Liver (tissue), 9 donors: Measurements from ENCODE around the gene PTK7. TPM values are rescaled to one million over a fixed set of nuclear protein-coding genes. Genes with fewer than 3 reads are reported as not detected.

Experiments used
- DNase-seq: peaks from one replicate; pipeline ENCODE4 v3.0.0-alpha.2; 2017; ENCODE audit warnings: low spot score
- H3K27ac ChIP-seq, 2 donors: one replicate each; pipeline ENCODE4 v1.7.0; 2013; ENCODE audit warnings: inconsistent platforms in 2 of 2, low read length in 2 of 2, control low read depth in 1 of 2, low read depth in 1 of 2, mild to moderate bottlenecking in 1 of 2
- H3K27me3 ChIP-seq, 4 donors: one replicate each; pipeline versions ENCODE4 v1.6.1 to v1.7.0; 2013; ENCODE audit warnings: low read length in 3 of 4, inconsistent platforms in 1 of 4, mild to moderate bottlenecking in 1 of 4, moderate library complexity in 1 of 4; ENCODE audit not compliant: control insufficient read depth in 4 of 4, insufficient read depth in 4 of 4
- H3K36me3 ChIP-seq, 4 donors: one replicate each; pipeline versions ENCODE4 v1.6.1 to v1.7.0; 2013; ENCODE audit warnings: low read length in 3 of 4, mild to moderate bottlenecking in 3 of 4, low read depth in 1 of 4, moderate library complexity in 1 of 4; ENCODE audit not compliant: control insufficient read depth in 4 of 4, insufficient read depth in 3 of 4
- H3K4me1 ChIP-seq, 4 donors: one replicate each; pipeline versions ENCODE4 v1.6.1 to v1.7.0; 2013; ENCODE audit warnings: low read length in 3 of 4, mild to moderate bottlenecking in 3 of 4, moderate library complexity in 1 of 4; ENCODE audit not compliant: control insufficient read depth in 4 of 4, insufficient read depth in 4 of 4
- H3K4me3 ChIP-seq, 3 donors: one replicate each; pipeline versions ENCODE4 v1.6.1 to v1.7.0; 2013; ENCODE audit warnings: low read length in 3 of 3, control low read depth in 1 of 3, low read depth in 1 of 3, mild to moderate bottlenecking in 1 of 3
- H3K9ac ChIP-seq, 2 donors: one replicate each; pipeline ENCODE4 v1.7.0; 2013; ENCODE audit warnings: low read length in 2 of 2, mild to moderate bottlenecking in 2 of 2, moderate library complexity in 2 of 2, control low read depth in 1 of 2, low read depth in 1 of 2
- H3K9me3 ChIP-seq, 4 donors: one replicate each; pipeline versions ENCODE4 v1.6.1 to v1.7.0; 2013; ENCODE audit warnings: low read length in 3 of 4; ENCODE audit not compliant: control insufficient read depth in 4 of 4
- CTCF ChIP-seq: fragments of 150-350 bp; IDR thresholded peaks from 2 replicates; pipeline ENCODE4 v1.5.1; 2017; ENCODE audit warnings: improper control_type of control experiment, low read depth, low read length; ENCODE audit not compliant: missing input control
- FOXA1 ChIP-seq: IDR thresholded peaks from 2 replicates; pipeline ENCODE4 v1.6.1; 2016; ENCODE audit warnings: antibody characterized with exemption
- FOXA2 ChIP-seq: IDR thresholded peaks from 2 replicates; pipeline ENCODE4 v1.6.1; 2016; ENCODE audit warnings: antibody characterized with exemption
- GABPA ChIP-seq, 2 donors: IDR thresholded peaks in 1 of 2; conservative IDR thresholded peaks in 1 of 2; 2 replicates each; pipeline ENCODE4 v1.6.1; 2016; ENCODE audit warnings: antibody characterized with exemption in 2 of 2, mild to moderate bottlenecking in 1 of 2, moderate library complexity in 1 of 2
- HNF4A ChIP-seq, 2 donors: conservative IDR thresholded peaks; 2 replicates each; pipeline ENCODE4 v1.6.1; 2016; ENCODE audit warnings: antibody characterized with exemption in 2 of 2, mild to moderate bottlenecking in 2 of 2
- HNF4G ChIP-seq: IDR thresholded peaks from 2 replicates; pipeline ENCODE4 v1.6.1; 2016; ENCODE audit warnings: antibody characterized with exemption
- JUND ChIP-seq, 2 donors: IDR thresholded peaks; 2 replicates each; pipeline ENCODE4 v1.6.1; 2016; ENCODE audit warnings: antibody characterized with exemption in 2 of 2
- MAX ChIP-seq: IDR thresholded peaks from 2 replicates; pipeline ENCODE4 v1.6.1; 2016; ENCODE audit warnings: antibody characterized with exemption
- RAD21 ChIP-seq, 2 donors: IDR thresholded peaks; 2 replicates each; pipeline ENCODE4 v1.6.1; 2016; ENCODE audit warnings: antibody characterized with exemption in 2 of 2, mild to moderate bottlenecking in 2 of 2
- TAF1 ChIP-seq: conservative IDR thresholded peaks from 2 replicates; pipeline ENCODE4 v1.6.1; 2016; ENCODE audit warnings: antibody characterized with exemption, mild to moderate bottlenecking
- YY1 ChIP-seq: IDR thresholded peaks from 2 replicates; pipeline ENCODE4 v1.6.1; 2016; ENCODE audit warnings: antibody characterized with exemption, mild to moderate bottlenecking
- ZBTB33 ChIP-seq: IDR thresholded peaks from 2 replicates; pipeline ENCODE4 v1.6.1; 2016; ENCODE audit warnings: antibody characterized with exemption
- WGBS: extraction: QIAGEN DNeasy Blood & Tissue Kit; methylation state at CpG from one replicate; pipeline ENCODE4 v1.1.7; 2013; 5-methylcytosine and 5-hydroxymethylcytosine counted together
- polyA plus RNA-seq, 2 donors: library from polyadenylated mRNA; stranded (reverse) in 1 of 2; unstranded in 1 of 2; fragments of 200-250 nt in 1 of 2; fragments of >200 nt in 1 of 2; fragmentation: Nextera tagmentation in 1 of 2; extraction: Ambion mirVana in 1 of 2; gene quantifications; one replicate each; pipeline versions ENCODE4 v1.2.1 to v1.2.3, GENCODE V29; 2013 to 2015
- total RNA-seq, 2 donors: library from RNA; depleted of rRNA; stranded (reverse); fragments of >200 nt; gene quantifications; one replicate each; pipeline ENCODE4 v1.2.3, GENCODE V29; 2014
- donor health status: healthy.
- donor health status: healthy.
- donor health status: healthy.
- donor health status: healthy.
- donor health status: healthy.

Gene PTK7
- total and polyA plus RNA-seq, 4 donors = 0.67 to 10.5 (median 1.3) TPM

GRCh38 chr6:43086022-43086658 lies 10.0 kb downstream of the PTK7 start:
- Histone ChIP-seq H3K9me3 (no peaks in the 10 kb centered on the region), H3K4me3 (no peak overlapping the region), H3K36me3 (no peaks in the 10 kb centered on the region), H3K27ac (no peak overlapping the region), H3K9ac (no peak overlapping the region), H3K4me1 (no peaks in the 10 kb centered on the region), H3K27me3 (no peaks in the 10 kb centered on the region)
- 88% methylated on average over 8 of the region's 8 CpGs for WGBS
- TF ChIP-seq HNF4A (conservative IDR thresholded peaks at IDR 0.05) = no peak
- no peak for TF ChIP-seq ZBTB33
- DNase-seq = no peak

GRCh38 chr6:43088654-43089056 lies 12.5 kb downstream of the PTK7 start:
- no peak overlapping the region for H3K27ac ChIP-seq
- no peak overlapping the region for H3K9ac ChIP-seq
- DNase-seq = no peak
- TF ChIP-seq CTCF = no peak
- no peak for TF ChIP-seq HNF4G
- TF ChIP-seq FOXA2 = no peak
- no peak for TF ChIP-seq JUND (IDR thresholded peaks at IDR 0.05)
- no peak for TF ChIP-seq YY1
- TF ChIP-seq GABPA (IDR thresholded peaks at IDR 0.05 in 1 of 2, conservative IDR thresholded peaks at IDR 0.05 in 1 of 2) = no peak
- no peaks in the 10 kb centered on the region for H3K27me3 ChIP-seq
- H3K9me3 ChIP-seq = no peaks in the 10 kb centered on the region
- peaks cover 0 to 5% (median 2%) of the 10 kb centered on the region in 4 donors for H3K4me1 ChIP-seq
- no peak overlapping the region for H3K4me3 ChIP-seq
- H3K36me3 ChIP-seq = no peaks in the 10 kb centered on the region
- 91% methylated on average over 4 of the region's 4 CpGs for WGBS

- WGBS = 77% methylated on average over 4 of the region's 4 CpGs
- Histone ChIP-seq H3K9ac (no peak overlapping the region), H3K27ac (no peak overlapping the region), H3K4me1 (peaks cover 0 to 7% (median 3%) of the 10 kb centered on the region in 4 donors), H3K27me3 (no peaks in the 10 kb centered on the region), H3K9me3 (no peaks in the 10 kb centered on the region), H3K36me3 (no peaks in the 10 kb centered on the region), H3K4me3 (no peak overlapping the region)
- DNase-seq = no peak
- TF ChIP-seq HNF4G (no peak), TAF1 (no peak), FOXA2 (no peak), RAD21 (IDR thresholded peaks at IDR 0.05) (no peak), GABPA (IDR thresholded peaks at IDR 0.05 in 1 of 2, conservative IDR thresholded peaks at IDR 0.05 in 1 of 2) (no peak), YY1 (no peak), MAX (no peak), FOXA1 (no peak)
These were observed 13.4 kb downstream of the PTK7 start for GRCh38 chr6:43089467-43089866.
